Stomach smooth muscle (tissue), 2 donors: ENCODE results near the gene PFKM.
"Not testable (repeated sequence)": the region's sequence is repeated elsewhere in the genome, so short reads cannot be mapped to it uniquely, and the experiment has no call there.

Source experiments
- H3K27ac ChIP-seq: one replicate; pipeline ENCODE4 v1.7.0; 2013; ENCODE audit warnings: mild to moderate bottlenecking, low read length, inconsistent platforms
- H3K27me3 ChIP-seq, 2 donors: one replicate each; pipeline ENCODE4 v1.7.0; 2013; ENCODE audit warnings: low read length in 2 of 2; ENCODE audit not compliant: insufficient read depth in 2 of 2, control insufficient read depth in 1 of 2
- H3K36me3 ChIP-seq, 2 donors: one replicate each; pipeline ENCODE4 v1.7.0; 2013; ENCODE audit warnings: low read length in 2 of 2; ENCODE audit not compliant: control insufficient read depth in 2 of 2, insufficient read depth in 2 of 2
- H3K4me1 ChIP-seq: one replicate; pipeline ENCODE4 v1.7.0; 2013; ENCODE audit warnings: low read length; ENCODE audit not compliant: control insufficient read depth, insufficient read depth
- H3K4me3 ChIP-seq, 2 donors: one replicate each; pipeline ENCODE4 v1.7.0; 2013; ENCODE audit warnings: low read length in 2 of 2
- H3K9ac ChIP-seq, 2 donors: one replicate each; pipeline ENCODE4 v1.7.0; 2013; ENCODE audit warnings: low read length in 2 of 2, mild to moderate bottlenecking in 1 of 2
- H3K9me3 ChIP-seq, 2 donors: one replicate each; pipeline ENCODE4 v1.7.0; 2013; ENCODE audit warnings: low read length in 2 of 2; ENCODE audit not compliant: control insufficient read depth in 2 of 2
- donor health status: healthy.
- donor health status: Pancreatic carcinoma.

PFKM gene

DNA sequence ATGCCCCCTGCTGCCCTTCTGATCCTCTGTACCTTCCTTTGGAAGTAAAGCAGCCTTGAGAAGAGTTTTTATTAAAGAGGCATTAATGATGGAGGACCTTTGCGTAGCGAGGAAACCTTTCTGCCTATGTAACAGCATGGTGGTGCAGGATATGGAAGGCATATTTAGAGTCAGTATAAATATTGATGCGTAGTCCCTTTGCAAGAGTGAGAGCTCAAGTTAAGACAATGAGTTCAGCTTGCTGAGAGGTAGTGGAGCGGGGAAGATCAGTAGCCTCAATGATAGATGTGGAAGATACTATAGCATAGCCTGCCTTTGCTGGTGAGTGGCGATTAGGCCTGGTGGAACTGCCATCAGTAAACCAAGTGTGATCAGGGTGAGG is 7.9 kb upstream of the PFKM start:
- not testable (repeated sequence) for H3K4me1 ChIP-seq, H3K27ac ChIP-seq, H3K36me3 ChIP-seq, H3K27me3 ChIP-seq, H3K9ac ChIP-seq, H3K4me3 ChIP-seq, H3K9me3 ChIP-seq

DNA sequence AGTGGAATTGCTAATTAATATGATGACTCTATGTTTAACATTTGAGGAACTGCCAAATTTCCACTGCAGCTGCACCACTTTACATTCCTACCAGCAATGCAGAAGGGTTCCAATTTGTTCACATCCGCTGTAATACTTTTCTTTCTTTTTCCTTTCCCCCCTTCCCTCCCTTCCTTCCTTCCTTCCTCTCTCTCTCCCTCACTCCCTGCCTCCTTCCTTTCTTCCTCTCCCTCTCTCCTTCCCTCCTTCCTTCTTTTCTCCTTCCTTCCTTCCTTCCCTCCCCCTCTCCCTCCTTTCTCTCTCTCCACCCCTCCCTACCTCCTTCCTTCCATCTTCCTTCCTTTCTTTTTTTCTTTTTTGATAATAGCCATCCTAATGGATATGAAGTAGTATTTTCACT is 3.2 kb upstream of the PFKM start:
- peaks cover 5% of the 10 kb centered on the region for H3K4me1 ChIP-seq
- H3K36me3 ChIP-seq: no peaks in the 10 kb centered on the region
- H3K27me3 ChIP-seq: no peaks in the 10 kb centered on the region
- no peaks in the 10 kb centered on the region for H3K9me3 ChIP-seq
- no peak overlapping the region for H3K4me3 ChIP-seq
- no peak overlapping the region for H3K9ac ChIP-seq
- H3K27ac ChIP-seq: no peak overlapping the region

DNA sequence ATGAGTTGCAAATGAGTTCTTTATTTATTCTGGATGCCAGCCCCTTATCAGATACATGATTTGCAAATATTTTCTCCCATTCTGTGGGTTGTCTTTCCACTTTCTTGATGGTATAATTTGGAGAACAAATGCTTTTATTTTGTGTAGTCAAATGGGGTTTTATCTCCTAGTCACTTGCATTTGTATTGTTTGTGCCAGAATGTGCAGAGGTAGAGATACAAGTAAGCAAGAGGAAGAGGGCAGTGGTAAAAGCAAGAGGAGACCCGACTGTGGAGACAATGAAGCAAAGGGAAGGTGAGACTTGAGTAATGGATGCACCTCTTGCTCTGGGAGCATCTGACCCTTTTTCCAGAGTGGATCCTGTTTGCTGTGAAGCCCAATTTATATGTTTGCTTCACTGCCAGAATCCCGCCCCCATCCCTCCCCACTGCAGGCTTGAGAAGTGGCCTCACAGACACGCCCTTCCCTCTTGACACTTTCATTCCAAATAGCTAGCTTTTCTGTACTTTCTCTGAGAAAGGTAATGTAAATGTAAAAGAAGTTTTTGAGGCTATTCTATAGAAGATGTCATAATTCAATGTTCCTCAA is 786 bp upstream of the PFKM start:
- H3K9me3 ChIP-seq: no peaks in the 10 kb centered on the region
- peaks cover 2 to 4% of the 10 kb centered on the region in 2 donors for H3K36me3 ChIP-seq
- no peaks in the 10 kb centered on the region for H3K27me3 ChIP-seq
- H3K4me3 ChIP-seq: peak overlapping the region; percentile 91 to 98
- H3K27ac ChIP-seq: peak overlapping the region; percentile 49
- peaks cover 5% of the 10 kb centered on the region for H3K4me1 ChIP-seq
- peak overlapping the region in 1 of 2 donors; percentile 77 for H3K9ac ChIP-seq

DNA sequence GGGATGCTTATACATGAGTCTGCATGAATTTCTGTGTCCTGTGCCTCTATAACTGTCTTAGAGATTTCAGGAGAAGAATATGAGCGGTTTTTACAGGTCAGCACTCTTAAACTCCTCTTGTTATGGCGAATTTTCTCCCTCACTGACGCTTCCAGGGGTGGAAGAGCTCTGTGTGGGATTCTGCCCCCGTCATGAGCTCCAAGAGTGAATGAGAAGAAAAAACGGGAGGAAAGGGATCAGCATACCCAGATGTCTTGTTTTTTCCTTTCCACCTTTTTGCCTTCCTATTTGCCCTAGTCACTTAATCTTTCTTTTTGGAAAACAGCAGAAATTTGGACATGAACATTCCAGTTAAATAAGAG is 651 bp downstream of the PFKM start:
- peaks cover 2 to 10% of the 10 kb centered on the region in 2 donors for H3K36me3 ChIP-seq
- no peaks in the 10 kb centered on the region for H3K27me3 ChIP-seq
- peak overlapping the region; percentile 91 to 98 for H3K4me3 ChIP-seq
- H3K9me3 ChIP-seq: no peaks in the 10 kb centered on the region
- peak overlapping the region; percentile 37 for H3K27ac ChIP-seq
- peak overlapping the region; percentile 62 to 77 for H3K9ac ChIP-seq
- peaks cover 5% of the 10 kb centered on the region for H3K4me1 ChIP-seq

DNA sequence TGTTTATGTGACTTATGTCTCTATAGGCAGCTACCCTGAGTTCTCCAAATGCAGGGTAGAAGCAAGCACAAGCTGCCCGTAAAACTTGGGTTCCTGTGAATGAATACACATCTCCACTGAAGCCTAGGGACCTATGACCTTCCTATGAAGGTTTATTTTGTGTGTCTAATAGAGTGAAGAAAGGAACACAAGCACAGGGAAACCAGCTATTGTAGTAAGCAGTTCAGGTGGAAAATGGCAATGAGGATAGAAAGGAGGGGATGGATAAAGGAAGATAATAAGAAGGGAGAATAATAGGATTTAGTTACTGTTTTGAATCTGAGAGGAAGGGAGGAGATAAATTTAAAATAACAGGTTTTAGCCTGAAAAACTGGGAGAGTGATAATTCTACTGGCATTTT is 2.4 kb downstream of the PFKM start:
- H3K27me3 ChIP-seq: no peaks in the 10 kb centered on the region
- no peak overlapping the region for H3K9ac ChIP-seq
- no peaks in the 10 kb centered on the region for H3K9me3 ChIP-seq
- peaks cover 2 to 10% of the 10 kb centered on the region in 2 donors for H3K36me3 ChIP-seq
- no peak overlapping the region for H3K27ac ChIP-seq
- peaks cover 5% of the 10 kb centered on the region for H3K4me1 ChIP-seq
- no peak overlapping the region for H3K4me3 ChIP-seq

GRCh38 chr12:48122065-48122834 is 3.1 kb downstream of the PFKM start:
- H3K36me3 ChIP-seq: peaks cover 2 to 10% of the 10 kb centered on the region in 2 donors
- no peak overlapping the region for H3K4me3 ChIP-seq
- H3K27ac ChIP-seq: no peak overlapping the region
- no peaks in the 10 kb centered on the region for H3K9me3 ChIP-seq
- peaks cover 5% of the 10 kb centered on the region for H3K4me1 ChIP-seq
- H3K27me3 ChIP-seq: no peaks in the 10 kb centered on the region
- no peak overlapping the region for H3K9ac ChIP-seq

DNA sequence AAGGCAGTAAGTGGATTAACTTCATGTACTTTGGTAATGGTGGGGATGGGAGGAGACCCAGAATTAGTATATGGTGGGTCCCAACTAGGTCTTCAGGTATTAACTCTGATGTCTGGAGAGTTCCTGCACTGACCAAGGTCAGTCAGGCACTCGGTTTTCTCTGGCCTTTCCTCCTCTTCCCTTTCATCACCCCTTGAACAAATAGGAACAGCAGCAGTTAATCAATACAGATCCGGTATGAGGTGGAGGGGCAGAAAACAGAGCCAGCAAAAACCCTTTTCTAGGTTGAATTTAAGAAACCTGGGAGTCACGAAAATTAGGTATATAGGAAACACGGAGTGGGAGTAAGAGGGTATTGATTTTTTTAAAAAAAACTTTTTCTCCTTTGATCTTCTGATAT is 4.0 kb downstream of the PFKM start:
- Histone ChIP-seq H3K36me3 (peaks cover 3 to 10% of the 10 kb centered on the region in 2 donors), H3K4me3 (no peak overlapping the region), H3K9ac (no peak overlapping the region), H3K9me3 (no peaks in the 10 kb centered on the region), H3K27ac (no peak overlapping the region), H3K4me1 (peaks cover 5% of the 10 kb centered on the region), H3K27me3 (no peaks in the 10 kb centered on the region)

DNA sequence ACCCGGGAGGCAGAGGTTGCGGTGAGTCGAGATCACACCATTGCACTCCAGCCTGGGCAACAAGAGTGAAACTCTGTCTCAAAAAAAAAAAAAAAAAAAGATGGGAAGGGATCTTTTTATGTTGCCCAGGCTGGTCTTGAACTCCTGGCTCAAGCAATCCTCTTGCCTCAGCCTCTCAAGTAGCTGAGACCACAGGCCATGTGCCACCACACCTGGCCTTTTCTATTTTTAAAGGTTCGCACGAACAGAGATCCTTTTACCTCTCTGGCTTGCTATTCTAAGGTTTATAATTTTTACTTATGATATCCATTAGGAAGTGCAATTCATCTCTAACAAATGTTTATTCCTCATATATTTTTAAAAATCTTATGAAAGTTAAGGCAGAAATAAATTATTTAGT is 6.4 kb downstream of the PFKM start:
- not testable (repeated sequence) for H3K27ac ChIP-seq, H3K4me1 ChIP-seq, H3K27me3 ChIP-seq, H3K9ac ChIP-seq, H3K9me3 ChIP-seq, H3K4me3 ChIP-seq
- H3K36me3 ChIP-seq: peaks cover 14 to 20% of the 10 kb centered on the region in 2 donors

DNA sequence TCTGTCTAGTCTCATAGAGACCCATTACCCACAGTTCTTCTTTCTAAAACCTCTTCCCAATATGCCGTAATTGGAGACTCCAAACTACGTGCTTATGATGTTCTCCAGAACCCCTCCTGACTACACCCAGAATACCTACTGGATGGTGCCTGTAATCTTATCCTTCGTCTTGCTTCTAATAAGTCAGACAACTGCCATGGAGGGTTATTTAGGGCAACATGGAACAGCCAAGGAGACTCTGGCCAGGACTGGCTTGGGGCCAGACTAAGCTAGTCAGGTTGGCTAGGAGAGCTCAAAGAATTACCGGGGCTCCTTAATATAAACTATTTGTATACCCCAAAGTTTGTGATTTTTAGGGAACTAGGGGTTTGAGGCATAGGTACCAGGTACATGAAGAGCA is 6.8 kb downstream of the PFKM start:
- Histone ChIP-seq H3K36me3 (peaks cover 14 to 22% of the 10 kb centered on the region in 2 donors), H3K9me3 (no peaks in the 10 kb centered on the region), H3K4me1 (no peaks in the 10 kb centered on the region), H3K4me3 (no peak overlapping the region), H3K27me3 (no peaks in the 10 kb centered on the region), H3K9ac (no peak overlapping the region), H3K27ac (no peak overlapping the region)

GRCh38 chr12:48126953-48127630 is 7.9 kb downstream of the PFKM start:
- peaks cover 23 to 31% of the 10 kb centered on the region in 2 donors for H3K36me3 ChIP-seq
- H3K27ac ChIP-seq: no peak overlapping the region
- H3K4me1 ChIP-seq: no peaks in the 10 kb centered on the region
- H3K27me3 ChIP-seq: no peaks in the 10 kb centered on the region
- H3K9me3 ChIP-seq: no peaks in the 10 kb centered on the region
- no peak overlapping the region for H3K9ac ChIP-seq
- no peak overlapping the region for H3K4me3 ChIP-seq

DNA sequence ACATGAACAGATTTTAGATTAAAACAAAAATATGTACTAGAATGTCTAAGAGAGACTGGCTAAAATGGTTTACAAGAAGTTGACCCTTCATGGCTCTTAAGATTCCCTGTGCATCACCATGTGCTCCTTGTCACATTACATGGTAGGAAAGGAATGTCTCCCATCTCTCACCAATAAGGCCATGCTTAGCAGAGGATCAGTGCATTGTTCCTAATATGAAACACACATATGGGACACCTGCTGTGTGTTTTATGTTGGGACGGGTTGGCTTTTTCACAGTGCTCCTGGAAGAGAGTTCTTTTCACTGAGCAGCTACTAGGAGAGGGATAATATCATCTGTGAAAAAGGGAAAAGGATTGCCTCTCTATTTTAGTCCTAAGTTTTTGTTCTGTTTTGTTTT is 9.6 kb downstream of the PFKM start:
- Histone ChIP-seq H3K9ac (no peak overlapping the region), H3K9me3 (no peaks in the 10 kb centered on the region), H3K4me3 (no peak overlapping the region), H3K27me3 (no peaks in the 10 kb centered on the region), H3K36me3 (peaks cover 35 to 41% of the 10 kb centered on the region in 2 donors), H3K27ac (no peak overlapping the region), H3K4me1 (no peaks in the 10 kb centered on the region)
